Metanephros (tissue), 1 donor: ENCODE results near the gene FBXL20. TPM values are rescaled to one million over a fixed set of nuclear protein-coding genes. Genes with fewer than 3 reads are reported as not detected.

ENCODE experiments used
- total RNA-seq: library from RNA; depleted of rRNA; stranded (reverse); fragments of >200 nt; gene quantifications from one replicate; pipeline ENCODE4 v1.2.3, GENCODE V29; 2014

FBXL20 gene
- total RNA-seq: 20.7 TPM

GRCh38 chr17:39401412-39402243, at the start of gene FBXL20:
Gene FBXL20 (minus strand): TSS chr17:39401626. CDS start chr17:39401402, 224 bp downstream.

GRCh38 chr17:39450847-39451581, 49.6 kb upstream of the FBXL20 start, which contains the start of gene MED1:
Gene MED1 (minus strand): TSS chr17:39451263. CDS start chr17:39451062, 201 bp downstream.

GRCh38 chr17:39225308-39225958, 176.0 kb downstream of the FBXL20 start, which contains the start of gene STAC2:
Gene STAC2 (minus strand): TSS chr17:39225945. CDS start chr17:39225502, 443 bp downstream.

Other genes with a start within 250 kb of the FBXL20 start
- gene PLXDC1, start 250.0 kb downstream of the FBXL20 start, total RNA-seq: 11.9 TPM
- gene ARL5C, start 235.5 kb downstream of the FBXL20 start, total RNA-seq: not detected
- 39.8 TPM for gene CACNB1, start 204.0 kb downstream of the FBXL20 start, total RNA-seq
- gene RPL19, start 201.3 kb downstream of the FBXL20 start, total RNA-seq: 1,483 TPM
- 0.93 TPM for gene STAC2, start 175.7 kb downstream of the FBXL20 start, total RNA-seq
- 28.2 TPM for gene MED1, start 49.6 kb upstream of the FBXL20 start, total RNA-seq
- 47.6 TPM for gene CDK12, start 59.9 kb upstream of the FBXL20 start, total RNA-seq
- gene NEUROD2, start 206.3 kb upstream of the FBXL20 start, total RNA-seq: not detected
- gene PPP1R1B, start 225.3 kb upstream of the FBXL20 start, total RNA-seq: 6.1 TPM
- gene STARD3, start 235.5 kb upstream of the FBXL20 start, total RNA-seq: 53.9 TPM